ENCODE results near the gene THOC1.

Gene THOC1

GRCh38 chr18:225745-226144 is 42.1 kb downstream of the THOC1 start:
- TF ChIP-seq, protein P1, sequence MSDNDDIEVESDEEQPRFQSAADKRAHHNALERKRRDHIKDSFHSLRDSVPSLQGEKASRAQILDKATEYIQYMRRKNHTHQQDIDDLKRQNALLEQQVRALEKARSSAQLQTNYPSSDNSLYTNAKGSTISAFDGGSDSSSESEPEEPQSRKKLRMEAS (IDR thresholded peaks at IDR 0.05; ENCODE audit: low read depth, low read length): no peak
- no peak for DNase-seq (ENCODE audit: low read depth)
- no peak overlapping the region for H3K4me3 ChIP-seq (ENCODE audit: low read depth, low read length)

DNA sequence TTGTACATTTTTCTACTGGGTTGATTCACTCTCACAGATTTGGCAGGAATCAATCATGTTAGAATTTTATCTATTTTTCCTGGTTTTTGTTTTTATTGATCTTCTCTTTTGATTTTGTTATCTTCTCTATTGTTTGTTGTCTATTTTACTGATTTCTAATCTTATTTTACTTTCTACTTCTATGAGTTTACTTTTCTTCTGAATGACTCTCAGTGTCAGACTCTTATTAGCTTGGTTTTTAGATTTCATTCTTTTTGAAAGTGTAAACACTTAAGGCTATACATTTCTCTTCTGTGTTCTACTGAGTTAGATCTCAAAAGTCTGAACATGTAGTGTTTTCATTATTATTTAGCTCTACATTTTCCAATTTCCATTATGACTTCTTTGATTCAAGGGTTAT is 47.1 kb downstream of the THOC1 start:
- no peak for DNase-seq (ENCODE audit: low read depth)
- TF ChIP-seq MYC (IDR thresholded peaks at IDR 0.05; ENCODE audit: low read depth, low read length) (no peak), POLR2A (IDR thresholded peaks at IDR 0.05; ENCODE audit: extremely low read depth, insufficient read length) (no peak)
- TF ChIP-seq, protein P2, sequence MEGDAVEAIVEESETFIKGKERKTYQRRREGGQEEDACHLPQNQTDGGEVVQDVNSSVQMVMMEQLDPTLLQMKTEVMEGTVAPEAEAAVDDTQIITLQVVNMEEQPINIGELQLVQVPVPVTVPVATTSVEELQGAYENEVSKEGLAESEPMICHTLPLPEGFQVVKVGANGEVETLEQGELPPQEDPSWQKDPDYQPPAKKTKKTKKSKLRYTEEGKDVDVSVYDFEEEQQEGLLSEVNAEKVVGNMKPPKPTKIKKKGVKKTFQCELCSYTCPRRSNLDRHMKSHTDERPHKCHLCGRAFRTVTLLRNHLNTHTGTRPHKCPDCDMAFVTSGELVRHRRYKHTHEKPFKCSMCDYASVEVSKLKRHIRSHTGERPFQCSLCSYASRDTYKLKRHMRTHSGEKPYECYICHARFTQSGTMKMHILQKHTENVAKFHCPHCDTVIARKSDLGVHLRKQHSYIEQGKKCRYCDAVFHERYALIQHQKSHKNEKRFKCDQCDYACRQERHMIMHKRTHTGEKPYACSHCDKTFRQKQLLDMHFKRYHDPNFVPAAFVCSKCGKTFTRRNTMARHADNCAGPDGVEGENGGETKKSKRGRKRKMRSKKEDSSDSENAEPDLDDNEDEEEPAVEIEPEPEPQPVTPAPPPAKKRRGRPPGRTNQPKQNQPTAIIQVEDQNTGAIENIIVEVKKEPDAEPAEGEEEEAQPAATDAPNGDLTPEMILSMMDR (IDR thresholded peaks at IDR 0.05; ENCODE audit: low read depth, low read length): no peak
- TF ChIP-seq, protein P1 (IDR thresholded peaks at IDR 0.05; ENCODE audit: low read depth, low read length): no peak

GRCh38 chr18:217532-218336 is 50.1 kb downstream of the THOC1 start:
- TF ChIP-seq MYC (IDR thresholded peaks at IDR 0.05; ENCODE audit: low read depth, low read length) (no peak), POLR2A (IDR thresholded peaks at IDR 0.05; ENCODE audit: extremely low read depth, insufficient read length) (no peak)
- TF ChIP-seq, protein P2 (IDR thresholded peaks at IDR 0.05; ENCODE audit: low read depth, low read length): no peak
- TF ChIP-seq, protein P1 (IDR thresholded peaks at IDR 0.05; ENCODE audit: low read depth, low read length): no peak
- H3K4me3 ChIP-seq (ENCODE audit: low read depth, low read length): no peak overlapping the region
- no peak for DNase-seq (ENCODE audit: low read depth)

More for the DNA sequence above, 47.1 kb downstream of the THOC1 start:
- H3K4me3 ChIP-seq (ENCODE audit: low read depth, low read length): no peak overlapping the region

DNA sequence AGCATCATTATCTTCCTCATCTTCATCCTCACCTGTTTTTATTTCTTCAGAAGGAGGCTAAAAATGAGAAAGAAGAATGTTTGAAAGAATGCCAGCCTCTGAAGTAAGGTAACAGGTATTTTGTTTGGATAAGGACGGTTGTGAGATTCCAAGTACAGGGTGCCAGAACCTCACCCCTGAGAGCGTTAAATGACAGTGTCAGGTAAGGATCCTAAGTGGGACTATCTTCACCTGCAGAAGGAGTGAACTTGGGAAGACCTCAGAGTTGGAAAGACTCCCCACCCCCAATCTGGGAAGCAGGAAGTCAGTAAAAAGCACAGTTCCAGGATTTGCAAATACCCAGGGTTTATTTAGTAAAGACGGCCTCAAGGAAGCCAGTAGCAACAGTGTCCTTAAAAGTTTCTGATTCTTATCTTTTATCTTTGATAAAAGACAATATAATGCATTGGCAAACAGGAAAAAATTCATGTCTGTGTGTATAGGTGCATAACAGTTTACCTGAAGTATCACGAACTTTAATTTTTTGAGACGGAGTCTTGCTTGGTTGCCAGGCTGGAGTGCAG is 52.3 kb downstream of the THOC1 start:
- TF ChIP-seq MYC (IDR thresholded peaks at IDR 0.05; ENCODE audit: low read depth, low read length) (no peak), POLR2A (IDR thresholded peaks at IDR 0.05; ENCODE audit: extremely low read depth, insufficient read length) (no peak)
- TF ChIP-seq, protein P2 (IDR thresholded peaks at IDR 0.05; ENCODE audit: low read depth, low read length): no peak
- TF ChIP-seq, protein P1 (IDR thresholded peaks at IDR 0.05; ENCODE audit: low read depth, low read length): no peak

DNA sequence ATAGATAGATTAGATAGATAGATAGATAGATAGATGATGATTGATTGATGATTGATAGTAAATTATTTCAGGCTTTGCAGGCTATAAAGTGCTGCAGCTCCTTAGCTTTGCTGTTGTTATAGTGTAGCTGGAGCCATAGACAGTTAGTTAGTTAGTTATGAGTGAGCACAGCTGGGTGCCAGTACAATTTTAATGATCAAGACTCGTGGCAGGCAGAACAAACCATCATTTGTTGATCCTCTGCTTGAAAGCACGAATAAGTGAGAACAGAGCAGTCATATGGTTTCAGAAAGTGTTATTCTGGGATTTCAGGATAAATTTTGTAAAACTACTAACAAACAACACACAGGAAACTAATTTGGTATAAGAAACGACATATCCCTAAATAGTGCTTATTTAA is 53.9 kb downstream of the THOC1 start:
- no peak for DNase-seq (ENCODE audit: low read depth)
- H3K4me3 ChIP-seq (ENCODE audit: low read depth, low read length): no peak overlapping the region
- TF ChIP-seq MYC (IDR thresholded peaks at IDR 0.05; ENCODE audit: low read depth, low read length) (no peak), POLR2A (IDR thresholded peaks at IDR 0.05; ENCODE audit: extremely low read depth, insufficient read length) (no peak)
- TF ChIP-seq, protein P1 (IDR thresholded peaks at IDR 0.05; ENCODE audit: low read depth, low read length): no peak
- TF ChIP-seq, protein P2 (IDR thresholded peaks at IDR 0.05; ENCODE audit: low read depth, low read length): no peak

More for the DNA sequence above, 52.3 kb downstream of the THOC1 start:
- no peak overlapping the region for H3K4me3 ChIP-seq (ENCODE audit: low read depth, low read length)
- DNase-seq (ENCODE audit: low read depth): no peak

GRCh38 chr18:213505-213904 is 54.3 kb downstream of the THOC1 start:
- no peak for DNase-seq (ENCODE audit: low read depth)
- TF ChIP-seq MYC (IDR thresholded peaks at IDR 0.05; ENCODE audit: low read depth, low read length): no peak
- TF ChIP-seq, protein P2 (IDR thresholded peaks at IDR 0.05; ENCODE audit: low read depth, low read length): no peak
- TF ChIP-seq, protein P1 (IDR thresholded peaks at IDR 0.05; ENCODE audit: low read depth, low read length): no peak
- no peak for TF ChIP-seq POLR2A (IDR thresholded peaks at IDR 0.05; ENCODE audit: extremely low read depth, insufficient read length)
- no peak overlapping the region for H3K4me3 ChIP-seq (ENCODE audit: low read depth, low read length)

All from NB4 (cell line).